WTC11 (cell line): ENCODE data around the gene DPYSL5. TPM values are rescaled to one million over a fixed set of nuclear protein-coding genes. Genes with fewer than 3 reads are reported as not detected.

Source experiments
- ATAC-seq: fragments of 200-7000 bp; cut with Tn5 transposase; 2 replicates; pipeline ENCODE4 v1.10.0; 2021; ENCODE audit warnings: mild to moderate bottlenecking, moderate library complexity
- CTCF ChIA-PET: fragments of 300-600 bp; sonication (Branson Sonifier 250); formaldehyde crosslinking; loops from one replicate; lab custom pipeline; 2021; ENCODE audit warnings: antibody characterized with exemption; lab: Charles Lee
- POLR2A ChIA-PET: fragments of 350-600 bp; sonication (Branson Sonifier 250); formaldehyde crosslinking; loops from one replicate; lab custom pipeline; 2021; ENCODE audit warnings: antibody characterized with exemption; lab: Charles Lee
- DNase-seq: peaks from one replicate; pipeline ENCODE4 v3.0.0; 2021; ENCODE audit warnings: low spot score
- H3K27ac Mint-ChIP-seq: 2 replicates; pipeline ENCODE4 v1.8.0; 2021; ENCODE audit warnings: mixed read lengths
- H3K27me3 Mint-ChIP-seq: 2 replicates; pipeline ENCODE4 v1.8.0; 2021; ENCODE audit warnings: low read depth, mild to moderate bottlenecking, moderate library complexity, mixed read lengths
- H3K36me3 Mint-ChIP-seq: 2 replicates; pipeline ENCODE4 v1.8.0; 2021; ENCODE audit warnings: mixed read lengths
- H3K4me1 Mint-ChIP-seq: 2 replicates; pipeline ENCODE4 v1.8.0; 2022; ENCODE audit warnings: mixed read lengths
- H3K4me3 Mint-ChIP-seq: 2 replicates; pipeline ENCODE4 v1.8.0; 2021; ENCODE audit warnings: mild to moderate bottlenecking, moderate library complexity, mixed read lengths
- H3K9me3 Mint-ChIP-seq: 2 replicates; pipeline ENCODE4 v1.8.0; 2021; ENCODE audit warnings: mixed read lengths
- ARID4B ChIP-seq: sonication (generic); formaldehyde crosslinking; IDR thresholded peaks from 2 replicates; pipeline ENCODE4 v1.8.0; 2023; ENCODE audit warnings: missing genetic modification reagents, mild to moderate bottlenecking, borderline replicate concordance
- FOXP4 ChIP-seq: sonication (generic); formaldehyde crosslinking; IDR thresholded peaks from 2 replicates; pipeline ENCODE4 v1.8.0; 2022; ENCODE audit warnings: mild to moderate bottlenecking, missing genetic modification reagents
- GABPB1 ChIP-seq: sonication (generic); formaldehyde crosslinking; IDR thresholded peaks from 2 replicates; pipeline ENCODE4 v1.8.1; 2023; ENCODE audit warnings: mild to moderate bottlenecking, missing genetic modification reagents
- JUN ChIP-seq: sonication (generic); formaldehyde crosslinking; IDR thresholded peaks from 2 replicates; pipeline ENCODE4 v1.8.0; 2023; ENCODE audit warnings: mild to moderate bottlenecking, missing genetic modification reagents
- KAT7 ChIP-seq: sonication (generic); formaldehyde crosslinking; IDR thresholded peaks from 2 replicates; pipeline ENCODE4 v1.8.1; 2023; ENCODE audit warnings: missing genetic modification reagents, mild to moderate bottlenecking, borderline replicate concordance
- MXD4 ChIP-seq: fragments of 250-450 bp; sonication (Bioruptor Pico); IDR thresholded peaks from 2 replicates; pipeline ENCODE4 v1.8.0; 2021; ENCODE audit warnings: mild to moderate bottlenecking, moderate library complexity, borderline replicate concordance
- SOX15 ChIP-seq: fragments of 250-450 bp; sonication (Bioruptor Pico); IDR thresholded peaks from 2 replicates; pipeline ENCODE4 v1.9.0; 2021; ENCODE audit warnings: mild to moderate bottlenecking
- ZNF671 ChIP-seq: fragments of 250-450 bp; sonication (Bioruptor Pico); IDR thresholded peaks from 2 replicates; pipeline ENCODE4 v1.8.0; 2021; ENCODE audit warnings: mild to moderate bottlenecking
- total RNA-seq: library from RNA; stranded (reverse); gene quantifications from 3 replicates; pipeline ENCODE4 v1.2.3, GENCODE V29; 2021
- TF ChIP-seq, protein P1 (sequence below): fragments of 250-450 bp; sonication (Bioruptor Pico); IDR thresholded peaks from 2 replicates; pipeline ENCODE4 v1.8.0; 2021; ENCODE audit warnings: mild to moderate bottlenecking
- TF ChIP-seq, protein P2 (sequence below): sonication (generic); formaldehyde crosslinking; IDR thresholded peaks from 2 replicates; pipeline ENCODE4 v1.8.0; 2023; ENCODE audit warnings: missing genetic modification reagents

DPYSL5 gene
- total RNA-seq, 1 experiment from 2014 or later = 12.1 TPM

GRCh38 chr2:26977012-26977411 is 129.1 kb downstream of the DPYSL5 start (continued):
- no peak for TF ChIP-seq FOXP4
- TF ChIP-seq, protein P1, sequence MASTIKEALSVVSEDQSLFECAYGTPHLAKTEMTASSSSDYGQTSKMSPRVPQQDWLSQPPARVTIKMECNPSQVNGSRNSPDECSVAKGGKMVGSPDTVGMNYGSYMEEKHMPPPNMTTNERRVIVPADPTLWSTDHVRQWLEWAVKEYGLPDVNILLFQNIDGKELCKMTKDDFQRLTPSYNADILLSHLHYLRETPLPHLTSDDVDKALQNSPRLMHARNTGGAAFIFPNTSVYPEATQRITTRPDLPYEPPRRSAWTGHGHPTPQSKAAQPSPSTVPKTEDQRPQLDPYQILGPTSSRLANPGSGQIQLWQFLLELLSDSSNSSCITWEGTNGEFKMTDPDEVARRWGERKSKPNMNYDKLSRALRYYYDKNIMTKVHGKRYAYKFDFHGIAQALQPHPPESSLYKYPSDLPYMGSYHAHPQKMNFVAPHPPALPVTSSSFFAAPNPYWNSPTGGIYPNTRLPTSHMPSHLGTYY (CRISPR knock-in tag) = no peak
- TF ChIP-seq ARID4B (CRISPR knock-in tag) = no peak
- no peak for TF ChIP-seq KAT7
- TF ChIP-seq, protein P2, sequence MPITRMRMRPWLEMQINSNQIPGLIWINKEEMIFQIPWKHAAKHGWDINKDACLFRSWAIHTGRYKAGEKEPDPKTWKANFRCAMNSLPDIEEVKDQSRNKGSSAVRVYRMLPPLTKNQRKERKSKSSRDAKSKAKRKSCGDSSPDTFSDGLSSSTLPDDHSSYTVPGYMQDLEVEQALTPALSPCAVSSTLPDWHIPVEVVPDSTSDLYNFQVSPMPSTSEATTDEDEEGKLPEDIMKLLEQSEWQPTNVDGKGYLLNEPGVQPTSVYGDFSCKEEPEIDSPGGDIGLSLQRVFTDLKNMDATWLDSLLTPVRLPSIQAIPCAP (CRISPR knock-in tag) = no peak
- TF ChIP-seq JUN (CRISPR knock-in tag) = no peak

- POLR2A ChIA-PET = no interaction called here
- no peaks in the 10 kb centered on the region for H3K27me3 Mint-ChIP-seq
Observed at GRCh38 chr2:26978061-26978596, 130.2 kb downstream of the DPYSL5 start.

More at GRCh38 chr2:26978061-26978596, 130.2 kb downstream of the DPYSL5 start:
- Mint-ChIP-seq H3K27ac (no peak overlapping the region), H3K9me3 (no peaks in the 10 kb centered on the region), H3K4me3 (no peak overlapping the region), H3K36me3 (no peaks in the 10 kb centered on the region), H3K4me1 (peaks cover 18% of the 10 kb centered on the region)
- ATAC-seq (no peak), DNase-seq (no peak)
- CTCF ChIA-PET = interaction anchor here (0.7 to 2.1 kb wide), 5 partner anchors 16 to 46 kb away, joined by 4 to 9 read pairs (median 5); no protein-coding TSS in a partner anchor
- TF ChIP-seq MXD4 (no peak), GABPB1 (CRISPR knock-in tag) (no peak), SOX15 (CRISPR knock-in tag) (no peak), ZNF671 (CRISPR knock-in tag) (no peak), ARID4B (CRISPR knock-in tag) (no peak)
